HG03439 (cell line): Measurements from ENCODE around the gene NME2.

Experiments used
- ATAC-seq: cut with Tn5 transposase; IDR thresholded peaks from one replicate; pipeline ENCODE4 v1.9.1; 2021; ENCODE audit warnings: mild to moderate bottlenecking, moderate library complexity; ENCODE audit not compliant: unreplicated experiment

NME2 gene

GRCh38 chr17:51200295-51200694 is 34.1 kb downstream of the NME2 start:
- no peak for ATAC-seq

DNA sequence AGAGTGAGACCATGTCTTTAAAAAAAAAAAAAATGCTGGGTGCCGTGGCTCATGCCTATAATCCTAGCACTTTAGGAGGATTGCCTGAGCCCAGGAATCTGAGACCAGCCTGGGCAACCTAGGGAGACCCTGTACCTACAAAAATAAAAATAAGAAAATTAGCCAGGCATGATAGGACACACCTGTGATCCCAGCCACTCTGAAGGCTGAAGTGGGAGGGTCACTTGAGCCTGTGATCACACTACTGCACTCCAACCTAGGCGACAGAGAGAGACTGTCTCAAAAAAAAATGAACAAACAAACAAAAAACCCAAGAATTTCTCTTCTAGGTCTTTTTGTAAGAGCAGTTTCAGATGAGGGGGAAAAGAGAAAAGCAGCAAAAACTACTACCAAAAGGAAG is 34.6 kb downstream of the NME2 start:
- ATAC-seq, result no peak

- no peak for ATAC-seq
These were observed 37.6 kb downstream of the NME2 start for GRCh38 chr17:51203838-51204237.

- no peak for ATAC-seq
These were observed 48.7 kb downstream of the NME2 start for GRCh38 chr17:51214920-51215319.

GRCh38 chr17:51217946-51218345 is 51.7 kb downstream of the NME2 start:
- no peak for ATAC-seq

GRCh38 chr17:51221322-51221721 is 55.1 kb downstream of the NME2 start:
- no peak for ATAC-seq
